IPS DF 4.7 (cell line): ENCODE results near the gene LMTK3.
"Not testable (repeated sequence)": the region's sequence is repeated elsewhere in the genome, so short reads cannot be mapped to it uniquely, and the experiment has no call there.

ENCODE experiments used
- DNase-seq: peaks from one replicate; pipeline ENCODE4 v3.0.0-alpha.2; 2013; ENCODE audit warnings: low spot score; ENCODE audit errors: extremely low read depth

The LMTK3 gene

DNA sequence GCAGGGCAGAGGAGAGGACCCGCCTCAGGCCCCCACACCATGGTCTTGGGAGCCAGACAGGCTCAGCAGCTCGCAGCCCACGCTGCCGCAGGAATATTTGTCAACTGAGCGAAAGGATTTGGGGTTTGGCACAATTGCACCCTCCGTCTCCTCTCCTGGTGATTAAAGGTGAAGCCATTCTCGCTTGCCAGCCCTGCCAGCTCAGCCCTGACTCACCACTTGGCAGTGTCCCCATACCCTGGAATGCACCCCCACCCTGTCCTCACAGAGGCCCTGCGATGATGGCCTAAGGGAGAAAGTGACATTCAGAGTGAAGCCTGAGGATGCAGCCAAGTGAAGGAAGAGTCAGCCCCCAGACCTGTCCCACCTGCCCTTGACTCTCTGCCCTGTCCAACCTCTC is 23.7 kb downstream of the LMTK3 start:
- DNase-seq: no peak

DNA sequence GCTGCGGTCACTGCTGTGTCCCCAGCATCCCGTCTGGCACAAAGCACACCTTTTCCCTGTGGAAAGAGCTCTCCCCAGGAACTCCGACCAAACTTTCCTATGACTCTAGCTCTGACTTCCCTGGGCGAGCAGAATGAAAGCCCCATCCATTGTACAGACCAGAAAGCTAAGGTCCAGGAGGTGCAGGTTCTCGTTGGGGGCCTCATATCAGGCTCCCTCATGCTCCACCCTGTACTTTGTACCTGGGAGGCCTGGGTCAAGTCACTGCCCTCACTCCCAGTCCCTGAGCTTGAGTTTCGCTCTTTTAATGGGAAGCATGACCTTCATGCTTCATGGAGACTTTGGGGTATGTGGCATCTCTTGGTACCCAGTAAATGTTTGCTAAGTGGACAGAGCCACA is 24.1 kb downstream of the LMTK3 start:
- no peak for DNase-seq

DNA sequence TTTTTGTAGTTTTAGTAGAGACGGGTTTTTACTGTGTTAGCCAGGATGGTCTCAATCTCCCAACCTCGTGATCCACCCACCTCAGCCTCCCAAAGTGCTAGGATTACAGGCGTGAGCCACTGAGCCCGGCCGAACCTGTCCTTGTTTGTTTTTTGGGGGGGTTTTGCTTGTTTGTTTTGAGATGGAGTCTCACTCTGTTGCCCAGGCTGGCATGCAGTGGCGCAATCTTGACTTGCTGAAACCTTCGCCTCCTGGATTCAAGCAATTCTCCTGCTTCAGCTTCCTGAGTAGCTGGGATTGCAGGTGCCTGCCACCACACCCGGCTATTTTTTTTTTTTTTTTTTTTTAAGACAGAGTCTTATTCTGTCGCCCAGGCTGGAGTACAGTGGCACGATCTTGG is 24.9 kb downstream of the LMTK3 start:
- not testable (repeated sequence) for DNase-seq

DNA sequence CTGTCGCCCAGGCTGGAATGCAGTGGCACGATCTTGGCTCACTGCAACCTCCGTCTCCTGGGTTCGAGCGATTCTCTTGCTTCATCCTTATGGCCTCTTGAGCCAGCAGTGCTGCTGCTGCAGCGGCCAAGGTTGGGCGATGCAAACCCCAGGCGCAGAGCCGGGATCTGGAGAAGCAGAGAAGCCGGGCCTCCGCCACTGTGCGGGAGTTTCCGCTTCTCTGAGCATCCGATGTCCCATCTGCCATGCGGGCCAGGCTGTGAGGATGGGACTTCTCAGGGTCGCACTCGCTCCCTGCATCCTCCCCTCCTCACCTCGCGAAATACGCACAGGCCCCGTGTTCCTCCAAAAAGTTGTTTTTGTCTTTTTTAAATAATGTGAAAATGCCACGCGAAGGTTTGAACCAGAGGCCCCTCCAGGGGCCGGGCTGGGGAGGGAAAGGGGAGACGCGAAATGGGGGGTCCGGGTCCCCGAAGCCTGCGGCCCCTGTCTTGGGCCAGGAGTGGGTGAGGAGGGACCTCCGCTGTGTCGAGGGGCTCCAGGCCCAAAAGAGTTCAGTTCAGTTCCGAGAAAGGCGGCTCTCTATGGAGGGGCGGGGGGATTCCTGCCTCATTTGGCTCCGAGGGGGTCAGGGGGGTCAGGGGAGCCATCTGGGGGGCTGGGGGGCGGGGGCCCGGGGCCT is 26.6 kb downstream of the LMTK3 start:
- DNase-seq: no peak

DNA sequence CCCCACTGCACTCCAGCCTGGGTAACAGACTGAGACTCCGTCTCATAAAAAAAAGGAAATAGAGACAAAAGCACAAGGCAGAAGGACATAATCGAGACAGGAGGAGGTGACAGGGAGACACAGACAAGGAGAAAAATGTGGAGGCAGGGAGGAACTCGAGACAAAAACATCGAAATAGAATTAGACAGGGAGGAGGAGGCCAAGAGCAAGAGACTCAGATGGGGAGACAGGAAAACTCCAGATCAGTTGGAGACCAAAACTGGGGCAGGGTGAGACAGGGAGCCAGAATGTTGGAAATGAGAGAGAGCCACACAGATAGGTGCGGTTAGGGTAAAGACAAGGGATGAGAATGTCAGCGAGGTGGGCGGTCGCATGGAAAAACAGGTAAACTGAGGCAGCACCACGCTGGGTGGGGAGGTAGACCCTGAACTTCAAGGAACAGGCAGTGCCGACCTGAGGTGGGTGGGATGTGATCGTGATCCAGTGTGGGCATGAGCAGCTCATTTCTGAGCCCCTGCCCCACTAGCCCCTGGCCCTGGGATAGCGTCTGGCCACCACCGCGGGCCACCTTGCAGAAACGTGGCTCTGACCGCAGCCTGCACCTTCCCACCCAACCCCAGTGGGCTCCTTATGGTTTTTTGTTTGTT is 27.3 kb downstream of the LMTK3 start:
- DNase-seq: no peak

DNA sequence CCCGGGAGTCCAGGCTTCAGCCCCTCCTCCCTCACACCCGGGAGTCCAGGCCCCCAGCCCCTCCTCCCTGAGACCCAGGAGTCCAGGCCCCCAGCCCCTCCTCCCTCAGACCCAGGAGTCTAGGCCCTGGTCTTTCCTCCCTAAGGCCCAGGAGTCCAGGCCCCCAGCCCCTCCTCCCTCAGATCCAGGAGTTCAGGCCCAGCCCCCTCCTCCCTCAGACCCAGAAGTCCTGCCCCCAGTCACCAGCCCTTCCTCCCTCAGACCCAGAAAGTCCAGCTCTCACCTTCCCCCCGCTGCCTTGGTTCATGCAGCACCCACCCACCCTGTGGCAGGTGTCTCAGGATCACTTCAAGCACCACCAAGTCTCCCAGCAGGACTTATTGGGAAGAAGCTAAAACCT is 28.3 kb downstream of the LMTK3 start:
- DNase-seq: no peak

DNA sequence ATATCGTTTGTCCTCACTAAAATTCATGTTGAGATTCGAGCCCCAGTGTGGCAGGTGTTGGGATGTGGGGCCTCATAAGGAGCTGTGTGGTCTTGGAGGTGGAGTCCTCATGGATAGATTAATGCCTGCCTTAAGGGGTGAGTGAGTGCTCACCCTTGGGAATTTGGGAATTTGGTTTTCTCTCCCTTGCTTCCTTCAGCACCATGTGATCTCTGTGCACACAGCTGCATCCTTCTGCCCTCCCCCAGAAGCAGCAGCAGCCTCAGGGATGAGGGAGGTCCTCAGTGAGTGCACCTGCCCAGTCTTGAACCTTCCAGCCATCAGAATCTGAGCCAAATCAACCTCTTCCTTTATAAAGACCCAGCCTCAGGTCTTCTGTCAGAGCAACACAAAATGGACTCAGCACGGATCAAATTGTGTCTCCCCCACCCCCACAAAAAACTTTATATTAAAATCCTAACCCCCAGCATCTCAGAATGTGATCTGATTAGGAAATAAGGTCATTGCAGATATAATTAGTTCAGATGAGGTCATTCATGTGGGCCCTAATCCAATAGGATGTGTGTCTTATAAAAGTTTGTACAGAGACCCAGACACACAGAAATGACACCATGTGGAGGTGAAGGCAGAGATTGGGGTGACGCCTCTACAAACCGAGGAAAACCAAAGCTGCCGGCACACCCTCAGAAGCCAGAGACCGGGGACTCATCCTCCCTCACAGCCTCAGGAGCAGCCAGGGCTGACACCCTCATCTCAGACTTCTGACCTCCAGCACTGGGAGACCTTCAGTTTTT is 29.6 kb downstream of the LMTK3 start:
- DNase-seq: no peak

DNA sequence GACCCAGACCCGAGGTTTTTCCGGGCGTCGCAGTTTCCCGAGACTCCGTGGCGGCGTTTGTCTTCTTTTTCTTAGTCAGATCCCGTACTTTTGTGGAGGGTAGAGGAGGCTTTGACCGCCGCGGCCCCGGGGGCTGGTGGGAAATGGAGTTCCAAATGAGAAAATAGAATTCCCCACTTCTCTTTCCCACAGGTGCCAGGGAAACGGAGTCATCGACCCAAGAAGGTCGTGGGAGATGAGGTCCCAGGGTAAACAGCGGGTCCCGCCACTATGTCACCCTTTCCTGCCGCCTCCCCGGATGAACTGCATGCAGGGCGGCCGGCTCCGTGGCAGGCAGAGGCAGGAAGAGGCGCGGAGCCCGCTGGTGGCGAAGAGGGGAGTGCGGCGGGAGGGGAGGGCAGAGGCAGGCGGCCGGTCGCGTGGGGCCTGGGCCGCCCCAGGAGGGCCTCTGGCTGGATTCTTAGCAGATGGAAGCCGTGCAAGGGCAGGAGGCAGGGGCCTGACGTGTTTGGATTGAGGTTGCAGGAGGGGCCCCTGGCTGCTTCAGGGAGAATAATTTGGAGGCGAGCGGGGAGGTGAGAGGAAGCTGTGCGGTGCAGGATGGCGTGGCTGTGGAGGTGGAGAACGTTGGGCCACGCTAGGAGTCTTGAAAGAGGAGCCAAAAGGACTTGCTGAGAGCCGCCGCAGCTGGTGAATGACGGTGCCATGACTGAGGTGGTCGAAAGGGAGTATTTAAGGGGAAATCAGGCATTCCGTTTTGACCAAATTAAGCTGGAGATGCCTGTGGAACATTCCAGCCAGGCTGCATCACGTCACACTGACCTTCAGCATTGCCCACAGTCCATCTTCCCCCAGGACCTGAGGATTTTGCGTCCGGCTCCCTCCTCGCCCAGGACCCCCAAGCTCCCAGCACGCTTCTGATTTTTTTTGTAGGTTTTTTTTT is 30.8 kb downstream of the LMTK3 start:
- DNase-seq: no peak

DNA sequence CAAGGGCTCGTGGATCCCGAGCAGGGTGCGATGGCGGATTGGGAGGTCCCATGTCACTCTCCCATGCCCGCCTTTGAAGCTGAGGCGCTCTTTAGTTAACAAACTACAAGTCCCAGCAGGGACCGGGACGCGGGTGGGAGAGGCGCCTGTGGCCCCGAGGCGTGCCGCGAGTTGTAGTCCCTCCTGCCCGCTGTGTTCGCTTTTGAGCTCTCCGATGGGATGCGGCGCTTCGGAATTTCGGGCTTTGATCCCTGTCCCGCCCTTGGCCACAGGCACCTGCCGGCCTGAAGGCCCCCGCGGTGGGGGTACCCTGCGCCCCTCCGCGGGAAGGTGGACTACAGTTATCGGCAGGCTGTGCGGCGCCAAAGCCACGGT is 31.5 kb downstream of the LMTK3 start:
- DNase-seq: no peak

DNA sequence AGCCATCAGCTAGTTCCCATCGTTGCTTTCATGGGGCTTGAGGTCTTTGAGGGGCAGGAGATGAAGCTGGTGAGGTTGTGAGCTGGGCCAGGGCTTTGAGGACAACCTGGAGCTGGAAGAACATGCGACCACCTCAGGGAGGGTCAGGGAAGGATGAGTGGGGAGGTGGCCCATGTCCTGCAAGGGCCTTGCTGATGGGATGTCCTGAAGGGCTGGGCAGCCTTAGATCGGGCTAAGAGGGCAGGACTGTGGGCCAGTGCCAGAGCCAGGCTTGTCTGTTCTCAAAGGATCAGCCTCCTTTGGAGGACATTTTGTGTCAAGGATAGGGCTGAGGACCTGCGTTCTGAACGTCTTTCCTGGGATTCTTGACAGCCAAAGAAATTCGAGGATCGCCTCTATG is 31.9 kb downstream of the LMTK3 start:
- no peak for DNase-seq

DNA sequence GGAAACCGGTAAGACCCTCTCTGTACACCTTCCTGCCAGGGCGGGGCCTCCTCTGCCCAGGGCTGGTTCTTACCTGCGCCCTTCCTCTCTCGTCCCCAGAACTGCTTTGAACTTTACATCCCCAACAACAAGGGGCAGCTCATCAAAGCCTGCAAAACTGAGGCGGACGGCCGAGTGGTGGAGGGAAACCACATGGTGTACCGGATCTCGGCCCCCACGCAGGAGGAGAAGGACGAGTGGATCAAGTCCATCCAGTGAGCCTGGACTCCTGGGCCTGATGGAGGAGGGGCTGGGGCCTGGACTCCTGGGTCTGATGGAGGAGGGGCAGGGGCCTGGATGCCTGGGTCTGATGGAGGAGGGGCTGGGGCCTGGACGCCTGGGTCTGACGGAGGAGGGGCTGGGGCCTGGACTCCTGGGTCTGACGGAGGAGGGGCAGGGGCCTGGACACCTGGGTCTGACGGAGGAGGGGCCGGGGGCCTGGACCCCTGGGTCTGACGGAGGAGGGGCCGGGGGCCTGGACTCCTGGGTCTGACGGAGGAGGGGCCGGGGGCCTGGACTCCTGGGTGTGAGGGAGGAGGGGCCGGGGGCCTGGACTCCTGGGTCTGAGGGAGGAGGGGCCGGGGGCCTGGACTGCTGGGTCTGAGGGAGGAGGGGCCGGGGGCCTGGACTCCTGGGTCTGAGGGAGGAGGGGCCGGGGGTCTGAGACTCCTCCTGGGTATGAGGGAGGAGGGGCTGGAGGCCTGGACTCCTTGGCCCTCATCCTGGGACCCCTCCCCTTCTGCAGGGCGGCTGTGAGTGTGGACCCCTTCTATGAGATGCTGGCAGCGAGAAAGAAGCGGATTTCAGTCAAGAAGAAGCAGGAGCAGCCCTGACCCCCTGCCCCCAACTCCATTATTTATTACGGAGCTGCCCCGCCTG is 33.0 kb downstream of the LMTK3 start:
- no peak for DNase-seq

DNA sequence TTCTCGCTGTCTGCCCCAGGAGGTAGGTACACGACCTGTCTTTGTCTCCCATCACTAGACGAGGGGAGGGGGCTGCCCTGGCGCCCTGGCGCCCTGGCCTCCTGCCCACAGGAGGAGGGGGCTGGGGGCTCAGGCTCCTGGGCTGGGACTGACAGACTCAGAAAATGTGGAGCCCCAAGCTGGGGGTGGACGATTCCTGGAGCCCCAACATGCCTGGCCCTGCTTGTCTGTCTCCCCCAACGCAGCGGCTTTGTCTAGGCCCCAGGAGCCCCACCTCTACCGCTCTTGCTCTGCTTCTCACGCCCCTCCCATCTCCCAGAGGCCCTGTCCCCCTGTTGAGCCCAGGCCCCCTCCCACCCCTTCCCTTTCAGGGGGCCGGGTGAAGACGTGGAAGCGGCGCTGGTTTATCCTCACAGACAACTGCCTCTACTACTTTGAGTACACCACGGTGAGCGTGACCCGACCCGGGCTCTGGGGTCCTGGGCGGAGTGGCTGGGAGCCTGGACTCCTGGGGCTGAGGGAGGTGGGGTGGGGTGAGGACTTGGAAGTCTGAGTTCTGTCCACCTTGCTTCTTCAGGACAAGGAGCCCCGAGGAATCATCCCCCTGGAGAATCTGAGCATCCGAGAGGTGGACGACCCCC is 33.8 kb downstream of the LMTK3 start:
- DNase-seq: no peak

DNA sequence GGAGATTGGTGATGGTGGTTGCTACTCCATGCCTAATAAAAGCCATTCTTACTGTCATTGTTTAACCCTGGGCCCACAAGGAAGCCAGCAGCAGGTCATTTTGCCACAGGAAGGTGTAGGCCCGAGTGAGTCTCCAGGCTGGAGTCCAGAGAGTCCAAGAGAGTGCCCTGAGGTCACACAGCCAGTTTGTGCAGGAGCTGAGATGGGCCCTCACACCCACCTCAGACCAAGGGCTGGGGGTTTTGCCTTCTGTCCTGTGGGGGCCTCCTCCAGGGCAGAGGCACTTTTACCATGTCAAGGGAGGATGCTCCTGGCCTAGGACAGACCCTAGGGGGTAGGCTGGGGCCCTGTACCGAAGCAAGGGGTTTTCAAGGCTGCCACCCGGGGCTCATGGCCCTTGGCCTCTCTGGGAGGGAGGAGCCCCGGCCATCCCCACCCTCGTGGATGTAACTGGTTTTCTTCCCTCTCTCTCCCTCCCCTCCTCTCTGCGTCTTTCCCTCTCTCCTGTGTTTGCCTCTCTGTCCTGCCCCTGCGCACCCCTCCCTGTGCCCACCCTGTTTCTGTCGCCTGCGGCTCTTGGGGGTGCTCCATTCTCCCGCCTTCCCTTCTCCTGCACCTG is 34.5 kb downstream of the LMTK3 start:
- DNase-seq: no peak

DNA sequence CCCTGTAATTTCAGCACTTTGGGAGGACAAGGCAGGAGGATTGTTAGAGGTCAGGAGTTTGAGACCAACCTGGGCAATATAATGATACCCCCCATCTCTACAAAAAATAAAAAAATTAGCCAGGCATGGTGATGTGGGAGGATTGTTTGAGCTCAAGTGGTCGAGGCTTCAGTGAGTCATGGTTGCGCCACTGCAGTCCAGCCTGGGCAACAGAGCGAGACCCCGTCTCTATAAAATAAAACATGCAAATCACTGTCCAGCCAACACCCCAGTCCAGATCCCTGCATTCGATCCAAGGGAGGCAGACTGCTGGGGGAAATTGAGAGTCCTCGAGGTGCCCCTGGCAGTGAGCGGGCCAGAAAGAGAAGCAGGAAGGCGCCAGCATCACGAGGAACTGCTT is 35.5 kb downstream of the LMTK3 start:
- DNase-seq: no peak

DNA sequence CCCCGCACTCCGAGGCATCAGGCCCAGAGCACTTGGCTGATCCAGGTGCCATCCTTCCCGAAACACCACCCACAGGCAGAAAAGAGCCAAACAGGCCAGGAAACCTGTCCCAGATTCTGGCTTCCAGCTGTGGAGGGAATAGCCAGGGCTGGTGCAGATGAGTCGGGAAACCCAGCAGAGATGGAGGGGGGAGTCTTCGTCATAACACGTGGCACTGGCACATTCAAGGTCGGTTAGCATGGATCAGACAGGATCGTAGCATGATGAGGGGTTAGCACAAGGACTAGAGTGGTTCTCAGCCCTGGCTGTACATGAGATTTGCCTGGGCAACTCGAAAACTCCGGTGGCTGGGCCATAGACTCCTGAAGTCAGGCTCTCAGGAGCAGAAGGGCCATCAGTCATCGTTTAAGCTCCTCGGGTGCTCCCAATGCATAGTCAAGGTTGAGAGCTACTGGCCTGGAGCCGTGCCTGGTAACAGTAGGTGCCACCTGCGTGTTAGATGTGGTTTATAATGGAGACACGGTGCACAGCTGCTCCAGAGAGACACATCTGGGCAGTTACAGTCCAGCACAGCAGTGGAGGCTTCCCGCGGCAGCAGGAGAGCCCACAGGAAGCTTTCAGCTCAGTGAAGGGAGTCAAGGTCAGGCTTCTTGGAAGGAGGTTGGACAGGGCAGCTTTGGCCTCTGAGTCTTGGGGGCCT is 36.1 kb downstream of the LMTK3 start:
- no peak for DNase-seq

DNA sequence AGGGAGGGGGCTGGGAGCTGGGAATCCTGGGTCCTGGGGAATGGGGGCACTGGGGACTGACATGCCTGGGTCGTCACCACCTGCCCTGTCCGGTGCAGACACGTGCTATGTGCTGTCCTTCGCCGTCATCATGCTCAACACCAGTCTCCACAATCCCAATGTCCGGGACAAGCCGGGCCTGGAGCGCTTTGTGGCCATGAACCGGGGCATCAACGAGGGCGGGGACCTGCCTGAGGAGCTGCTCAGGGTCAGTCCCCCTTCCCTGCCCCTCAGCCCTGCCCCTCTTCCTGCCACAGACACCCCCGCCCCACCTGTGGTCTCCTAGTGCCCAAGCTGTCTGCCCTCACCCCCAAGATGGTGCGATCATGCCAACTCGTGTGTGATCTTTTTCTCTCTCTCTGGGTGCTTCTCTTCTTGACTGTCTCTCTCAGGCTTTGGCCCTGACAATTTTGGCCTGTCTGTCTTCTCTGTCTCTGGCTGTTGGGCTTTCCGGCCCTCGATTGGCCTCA is 37.5 kb downstream of the LMTK3 start:
- DNase-seq: no peak

DNA sequence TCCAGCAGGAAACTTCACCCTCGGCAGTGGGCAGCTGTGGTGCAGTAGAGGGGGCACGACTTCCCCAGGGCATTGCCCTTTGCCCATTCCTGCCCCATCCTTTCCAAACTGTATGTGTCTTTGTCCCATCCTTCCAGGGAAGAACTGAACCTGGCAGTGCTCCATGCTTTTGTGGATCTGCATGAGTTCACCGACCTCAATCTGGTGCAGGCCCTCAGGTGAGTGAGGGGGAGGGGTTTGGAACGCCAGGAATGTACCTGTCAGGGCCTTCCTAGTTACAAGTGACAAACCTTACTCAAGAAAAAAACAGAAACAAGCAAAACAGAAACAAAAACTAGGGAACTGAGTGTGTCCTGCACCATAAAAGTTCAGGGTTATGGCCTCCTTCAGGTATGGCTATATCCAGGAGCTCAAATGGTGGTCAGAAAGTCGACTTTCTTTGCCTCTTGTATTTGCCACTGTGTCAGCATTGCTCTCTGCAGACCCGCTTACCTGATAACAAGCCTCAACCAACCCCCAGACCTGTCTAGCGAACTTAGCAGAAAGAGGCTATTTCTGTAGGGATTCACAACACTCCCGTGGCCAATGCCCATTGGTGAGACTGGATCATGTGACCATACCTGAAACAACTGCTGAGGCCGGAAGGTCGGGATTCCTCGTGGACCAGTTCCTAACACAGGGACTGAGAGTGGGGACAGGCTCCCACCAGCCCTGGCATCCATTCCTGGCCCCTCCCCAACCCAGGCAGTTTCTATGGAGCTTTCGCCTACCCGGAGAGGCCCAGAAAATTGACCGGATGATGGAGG is 38.3 kb downstream of the LMTK3 start:
- no peak for DNase-seq

DNA sequence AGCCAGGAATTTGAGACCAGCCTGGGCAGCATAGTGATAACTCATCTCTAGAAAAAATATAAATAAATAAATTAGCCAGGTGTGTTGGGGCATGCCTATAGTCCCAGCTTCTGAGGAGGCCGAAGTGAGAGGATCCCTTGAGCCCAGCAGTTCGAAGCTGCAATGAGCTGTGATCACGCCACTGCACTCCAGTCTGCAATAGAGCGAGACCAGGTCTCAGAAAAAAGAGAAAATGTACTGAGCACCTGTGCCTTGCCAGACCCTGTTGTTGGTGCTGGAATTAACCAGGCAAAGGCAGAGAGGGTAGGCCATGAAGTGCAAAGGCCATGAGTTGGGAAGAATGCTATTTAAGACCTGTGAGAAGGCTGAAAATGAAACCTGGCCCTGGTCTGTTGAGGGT is 39.8 kb downstream of the LMTK3 start:
- DNase-seq: no peak
